ENCODE measurements around the gene EPAS1. TPM values are rescaled to one million over a fixed set of nuclear protein-coding genes. Genes with fewer than 3 reads are reported as not detected.

EPAS1 gene
- total and polyA plus RNA-seq, 2 of the 13 experiments (the other 11 are each of a cell fraction or from before 2014, with no cell fraction given), result 47.1 to 182 TPM

DNA sequence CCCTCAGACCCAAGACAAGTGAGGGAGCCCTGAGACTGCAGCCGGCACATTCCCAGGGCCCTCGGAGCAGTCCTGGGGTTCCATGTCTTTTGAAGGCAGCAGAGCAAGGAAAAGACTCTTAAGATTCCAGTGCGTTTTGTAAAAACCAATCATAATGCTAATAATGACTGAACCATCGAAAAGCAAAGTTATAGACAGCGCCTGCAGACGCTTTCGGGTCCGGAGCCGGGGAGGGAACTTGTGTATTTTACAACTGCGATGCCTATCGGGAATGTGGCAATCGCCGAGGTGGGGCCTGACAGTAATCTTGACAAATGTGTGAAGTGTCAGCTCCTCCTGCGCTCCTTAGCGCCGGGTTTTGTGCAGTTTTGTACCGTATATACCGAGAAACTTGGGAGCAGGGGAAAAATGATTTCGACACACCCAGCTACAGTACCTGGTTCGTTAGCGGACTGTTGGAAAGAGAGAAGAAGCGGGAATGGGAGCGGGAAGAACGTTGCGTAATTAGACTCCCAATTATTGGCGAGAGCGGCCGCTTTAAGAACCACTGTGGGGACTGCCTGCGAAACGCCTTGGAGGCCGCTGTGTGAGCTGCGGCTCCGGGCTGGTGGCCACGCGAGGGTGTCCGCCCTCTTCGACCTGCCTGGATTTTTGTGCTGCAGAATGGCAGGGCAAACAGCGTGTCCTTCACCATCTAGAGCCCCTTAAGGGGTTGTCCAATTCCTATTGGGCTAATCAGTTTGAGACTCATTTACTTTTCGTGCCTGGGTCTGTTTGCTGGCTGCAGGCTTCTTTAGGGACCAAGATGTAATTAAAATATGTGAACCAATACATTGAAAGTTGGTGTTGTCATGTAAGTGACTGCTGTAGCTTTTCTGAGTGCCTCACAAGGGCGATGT, 2.4 kb downstream of the EPAS1 start (continued):
- TF ChIP-seq GFI1 (CRISPR knock-in tag; IDR thresholded peaks at IDR 0.05; ENCODE audit: borderline replicate concordance), result peak; percentile 59; the same call in 1 of the 2 replicates
- TF ChIP-seq FOXA1 (IDR thresholded peaks at IDR 0.05), result no peak
- no peak for TF ChIP-seq FOXA1 (CRISPR knock-in tag; IDR thresholded peaks at IDR 0.05)
- no peak for TF ChIP-seq ZNF550 (CRISPR knock-in tag; IDR thresholded peaks at IDR 0.05; ENCODE audit: borderline replicate concordance)
- TF ChIP-seq FOXK2 (IDR thresholded peaks at IDR 0.05), result no peak
- TF ChIP-seq ZNF510 (CRISPR knock-in tag; IDR thresholded peaks at IDR 0.05; ENCODE audit: low read depth), result no peak
- TF ChIP-seq HNRNPL (IDR thresholded peaks at IDR 0.05; ENCODE audit: low read depth, low read length), result no peak
- TF ChIP-seq SALL1 (CRISPR knock-in tag; IDR thresholded peaks at IDR 0.05), result peak; percentile 43; the same call in 1 of the 2 replicates
- TF ChIP-seq, protein P1, sequence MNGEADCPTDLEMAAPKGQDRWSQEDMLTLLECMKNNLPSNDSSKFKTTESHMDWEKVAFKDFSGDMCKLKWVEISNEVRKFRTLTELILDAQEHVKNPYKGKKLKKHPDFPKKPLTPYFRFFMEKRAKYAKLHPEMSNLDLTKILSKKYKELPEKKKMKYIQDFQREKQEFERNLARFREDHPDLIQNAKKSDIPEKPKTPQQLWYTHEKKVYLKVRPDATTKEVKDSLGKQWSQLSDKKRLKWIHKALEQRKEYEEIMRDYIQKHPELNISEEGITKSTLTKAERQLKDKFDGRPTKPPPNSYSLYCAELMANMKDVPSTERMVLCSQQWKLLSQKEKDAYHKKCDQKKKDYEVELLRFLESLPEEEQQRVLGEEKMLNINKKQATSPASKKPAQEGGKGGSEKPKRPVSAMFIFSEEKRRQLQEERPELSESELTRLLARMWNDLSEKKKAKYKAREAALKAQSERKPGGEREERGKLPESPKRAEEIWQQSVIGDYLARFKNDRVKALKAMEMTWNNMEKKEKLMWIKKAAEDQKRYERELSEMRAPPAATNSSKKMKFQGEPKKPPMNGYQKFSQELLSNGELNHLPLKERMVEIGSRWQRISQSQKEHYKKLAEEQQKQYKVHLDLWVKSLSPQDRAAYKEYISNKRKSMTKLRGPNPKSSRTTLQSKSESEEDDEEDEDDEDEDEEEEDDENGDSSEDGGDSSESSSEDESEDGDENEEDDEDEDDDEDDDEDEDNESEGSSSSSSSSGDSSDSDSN (CRISPR knock-in tag; IDR thresholded peaks at IDR 0.05), result no peak; the same call in 1 of the 2 replicates
- no peak for TF ChIP-seq SMARCE1 (IDR thresholded peaks at IDR 0.05; ENCODE audit: borderline replicate concordance)
- TF ChIP-seq ZNF549 (CRISPR knock-in tag; IDR thresholded peaks at IDR 0.05), result no peak
- TF ChIP-seq ZNF431 (CRISPR knock-in tag; IDR thresholded peaks at IDR 0.05; ENCODE audit: borderline replicate concordance, low read depth), result no peak
- TF ChIP-seq, protein P2, sequence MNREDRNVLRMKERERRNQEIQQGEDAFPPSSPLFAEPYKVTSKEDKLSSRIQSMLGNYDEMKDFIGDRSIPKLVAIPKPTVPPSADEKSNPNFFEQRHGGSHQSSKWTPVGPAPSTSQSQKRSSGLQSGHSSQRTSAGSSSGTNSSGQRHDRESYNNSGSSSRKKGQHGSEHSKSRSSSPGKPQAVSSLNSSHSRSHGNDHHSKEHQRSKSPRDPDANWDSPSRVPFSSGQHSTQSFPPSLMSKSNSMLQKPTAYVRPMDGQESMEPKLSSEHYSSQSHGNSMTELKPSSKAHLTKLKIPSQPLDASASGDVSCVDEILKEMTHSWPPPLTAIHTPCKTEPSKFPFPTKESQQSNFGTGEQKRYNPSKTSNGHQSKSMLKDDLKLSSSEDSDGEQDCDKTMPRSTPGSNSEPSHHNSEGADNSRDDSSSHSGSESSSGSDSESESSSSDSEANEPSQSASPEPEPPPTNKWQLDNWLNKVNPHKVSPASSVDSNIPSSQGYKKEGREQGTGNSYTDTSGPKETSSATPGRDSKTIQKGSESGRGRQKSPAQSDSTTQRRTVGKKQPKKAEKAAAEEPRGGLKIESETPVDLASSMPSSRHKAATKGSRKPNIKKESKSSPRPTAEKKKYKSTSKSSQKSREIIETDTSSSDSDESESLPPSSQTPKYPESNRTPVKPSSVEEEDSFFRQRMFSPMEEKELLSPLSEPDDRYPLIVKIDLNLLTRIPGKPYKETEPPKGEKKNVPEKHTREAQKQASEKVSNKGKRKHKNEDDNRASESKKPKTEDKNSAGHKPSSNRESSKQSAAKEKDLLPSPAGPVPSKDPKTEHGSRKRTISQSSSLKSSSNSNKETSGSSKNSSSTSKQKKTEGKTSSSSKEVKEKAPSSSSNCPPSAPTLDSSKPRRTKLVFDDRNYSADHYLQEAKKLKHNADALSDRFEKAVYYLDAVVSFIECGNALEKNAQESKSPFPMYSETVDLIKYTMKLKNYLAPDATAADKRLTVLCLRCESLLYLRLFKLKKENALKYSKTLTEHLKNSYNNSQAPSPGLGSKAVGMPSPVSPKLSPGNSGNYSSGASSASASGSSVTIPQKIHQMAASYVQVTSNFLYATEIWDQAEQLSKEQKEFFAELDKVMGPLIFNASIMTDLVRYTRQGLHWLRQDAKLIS (CRISPR knock-in tag; IDR thresholded peaks at IDR 0.05), result no peak; the same call in none of the 2 replicates
- TF ChIP-seq CEBPB (IDR thresholded peaks at IDR 0.05; ENCODE audit: borderline replicate concordance, low read depth, low read length), result peak; percentile 93
- no peak for TF ChIP-seq ZNF569 (CRISPR knock-in tag; IDR thresholded peaks at IDR 0.05; ENCODE audit: borderline replicate concordance)
- TF ChIP-seq SMAD3 (CRISPR knock-in tag; IDR thresholded peaks at IDR 0.05), result peak; percentile 52; the same call in 1 of the 2 replicates
- TF ChIP-seq, protein P3, sequence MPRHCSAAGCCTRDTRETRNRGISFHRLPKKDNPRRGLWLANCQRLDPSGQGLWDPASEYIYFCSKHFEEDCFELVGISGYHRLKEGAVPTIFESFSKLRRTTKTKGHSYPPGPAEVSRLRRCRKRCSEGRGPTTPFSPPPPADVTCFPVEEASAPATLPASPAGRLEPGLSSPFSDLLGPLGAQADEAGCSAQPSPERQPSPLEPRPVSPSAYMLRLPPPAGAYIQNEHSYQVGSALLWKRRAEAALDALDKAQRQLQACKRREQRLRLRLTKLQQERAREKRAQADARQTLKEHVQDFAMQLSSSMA (CRISPR knock-in tag; IDR thresholded peaks at IDR 0.05), result no peak; the same call in 1 of the 2 replicates
- TF ChIP-seq ZNF747 (CRISPR knock-in tag; IDR thresholded peaks at IDR 0.05; ENCODE audit: borderline replicate concordance), result no peak
- TF ChIP-seq ZNF367 (CRISPR knock-in tag; IDR thresholded peaks at IDR 0.05; ENCODE audit: borderline replicate concordance), result no peak
- TF ChIP-seq, protein P4, sequence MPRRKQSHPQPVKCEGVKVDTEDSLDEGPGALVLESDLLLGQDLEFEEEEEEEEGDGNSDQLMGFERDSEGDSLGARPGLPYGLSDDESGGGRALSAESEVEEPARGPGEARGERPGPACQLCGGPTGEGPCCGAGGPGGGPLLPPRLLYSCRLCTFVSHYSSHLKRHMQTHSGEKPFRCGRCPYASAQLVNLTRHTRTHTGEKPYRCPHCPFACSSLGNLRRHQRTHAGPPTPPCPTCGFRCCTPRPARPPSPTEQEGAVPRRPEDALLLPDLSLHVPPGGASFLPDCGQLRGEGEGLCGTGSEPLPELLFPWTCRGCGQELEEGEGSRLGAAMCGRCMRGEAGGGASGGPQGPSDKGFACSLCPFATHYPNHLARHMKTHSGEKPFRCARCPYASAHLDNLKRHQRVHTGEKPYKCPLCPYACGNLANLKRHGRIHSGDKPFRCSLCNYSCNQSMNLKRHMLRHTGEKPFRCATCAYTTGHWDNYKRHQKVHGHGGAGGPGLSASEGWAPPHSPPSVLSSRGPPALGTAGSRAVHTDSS (CRISPR knock-in tag; conservative IDR thresholded peaks at IDR 0.05), result no peak
- TF ChIP-seq CENPT (CRISPR knock-in tag; IDR thresholded peaks at IDR 0.05; ENCODE audit: low read depth), result no peak
